ENCODE results near the gene MIA3. TPM values are rescaled to one million over a fixed set of nuclear protein-coding genes. Genes with fewer than 3 reads are reported as not detected.

The MIA3 gene
- total RNA-seq, 1 donor from 2014 or later: 46.3 TPM

DNA sequence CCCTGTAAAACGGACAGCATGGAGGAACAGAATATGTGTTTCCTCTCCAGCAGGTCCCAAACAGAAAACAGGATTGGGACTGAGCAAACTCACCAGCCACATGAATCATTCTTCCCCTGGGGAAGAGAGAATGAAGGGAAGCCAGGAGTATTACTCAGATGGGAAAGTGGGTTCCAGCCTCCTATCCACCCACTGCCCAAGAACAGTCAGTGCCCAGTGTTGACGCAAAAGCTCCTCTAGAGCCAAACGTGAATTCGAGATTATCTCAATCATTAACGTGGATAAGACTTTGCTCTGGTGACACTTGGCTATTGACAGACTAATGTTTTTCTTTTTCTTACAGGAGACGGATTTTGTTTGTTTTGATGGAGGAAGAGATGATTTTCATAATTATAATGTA, 9.3 kb downstream of the MIA3 start:
- H3K4me3 ChIP-seq: no peak overlapping the region
- no peaks in the 10 kb centered on the region for H3F3A ChIP-seq (ENCODE audit: low read depth)
- no peak for DNase-seq (ENCODE audit: low spot score)
- no peaks in the 10 kb centered on the region for H3K27me3 ChIP-seq
- no peaks in the 10 kb centered on the region for H3K27me3 Mint-ChIP-seq (ENCODE audit: insufficient read depth, low read depth)
- H3K36me3 ChIP-seq: peaks cover 8% of the 10 kb centered on the region
- H3K36me3 Mint-ChIP-seq: peaks cover 31% of the 10 kb centered on the region
- H3K79me2 ChIP-seq (ENCODE audit: low read depth): no peaks in the 10 kb centered on the region
- H3K4me1 ChIP-seq: no peaks in the 10 kb centered on the region
- no peaks in the 10 kb centered on the region for H3K4me1 Mint-ChIP-seq
- no peaks in the 10 kb centered on the region for H3K9me3 ChIP-seq (ENCODE audit: low read depth)
- no peak overlapping the region for H2AFZ ChIP-seq (replicated peaks)
- H3K27ac Mint-ChIP-seq: no peak overlapping the region
- no peak for TF ChIP-seq EZH2 (IDR thresholded peaks at IDR 0.05)
- TF ChIP-seq EZH2phosphoT487 (IDR thresholded peaks at IDR 0.05): no peak
- TF ChIP-seq, protein P1, sequence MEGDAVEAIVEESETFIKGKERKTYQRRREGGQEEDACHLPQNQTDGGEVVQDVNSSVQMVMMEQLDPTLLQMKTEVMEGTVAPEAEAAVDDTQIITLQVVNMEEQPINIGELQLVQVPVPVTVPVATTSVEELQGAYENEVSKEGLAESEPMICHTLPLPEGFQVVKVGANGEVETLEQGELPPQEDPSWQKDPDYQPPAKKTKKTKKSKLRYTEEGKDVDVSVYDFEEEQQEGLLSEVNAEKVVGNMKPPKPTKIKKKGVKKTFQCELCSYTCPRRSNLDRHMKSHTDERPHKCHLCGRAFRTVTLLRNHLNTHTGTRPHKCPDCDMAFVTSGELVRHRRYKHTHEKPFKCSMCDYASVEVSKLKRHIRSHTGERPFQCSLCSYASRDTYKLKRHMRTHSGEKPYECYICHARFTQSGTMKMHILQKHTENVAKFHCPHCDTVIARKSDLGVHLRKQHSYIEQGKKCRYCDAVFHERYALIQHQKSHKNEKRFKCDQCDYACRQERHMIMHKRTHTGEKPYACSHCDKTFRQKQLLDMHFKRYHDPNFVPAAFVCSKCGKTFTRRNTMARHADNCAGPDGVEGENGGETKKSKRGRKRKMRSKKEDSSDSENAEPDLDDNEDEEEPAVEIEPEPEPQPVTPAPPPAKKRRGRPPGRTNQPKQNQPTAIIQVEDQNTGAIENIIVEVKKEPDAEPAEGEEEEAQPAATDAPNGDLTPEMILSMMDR (IDR thresholded peaks at IDR 0.05): no peak
- no peak overlapping the region for H3K9ac ChIP-seq
- no peak overlapping the region for H3K4me3 Mint-ChIP-seq
- H3K27ac ChIP-seq: no peak overlapping the region
- H3K4me2 ChIP-seq: no peak overlapping the region
- H4K20me1 ChIP-seq (ENCODE audit: low read depth): no peaks in the 10 kb centered on the region
- H3K9me3 Mint-ChIP-seq: no peaks in the 10 kb centered on the region

DNA sequence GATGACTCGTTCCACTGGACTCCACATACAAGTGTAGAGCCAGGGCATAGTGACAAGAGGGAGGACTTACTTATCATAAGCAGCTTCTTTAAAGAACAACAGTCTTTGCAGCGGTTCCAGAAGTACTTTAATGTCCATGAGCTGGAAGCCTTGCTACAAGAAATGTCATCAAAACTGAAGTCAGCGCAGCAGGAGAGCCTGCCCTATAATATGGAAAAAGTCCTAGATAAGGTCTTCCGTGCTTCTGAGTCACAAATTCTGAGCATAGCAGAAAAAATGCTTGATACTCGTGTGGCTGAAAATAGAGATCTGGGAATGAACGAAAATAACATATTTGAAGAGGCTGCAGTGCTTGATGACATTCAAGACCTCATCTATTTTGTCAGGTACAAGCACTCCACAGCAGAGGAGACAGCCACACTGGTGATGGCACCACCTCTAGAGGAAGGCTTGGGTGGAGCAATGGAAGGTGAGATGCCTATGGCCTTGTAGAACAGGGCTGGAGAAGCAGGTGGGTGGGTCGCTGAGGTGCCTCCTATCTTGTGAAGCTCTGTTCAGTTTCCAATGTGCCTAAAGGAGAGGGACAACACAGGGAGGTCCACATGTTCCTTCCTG, 12.1 kb downstream of the MIA3 start:
- H3K36me3 ChIP-seq: peaks cover 7% of the 10 kb centered on the region
- DNase-seq (ENCODE audit: low spot score): no peak
- H3K27ac ChIP-seq: no peak overlapping the region
- H3K27ac Mint-ChIP-seq: no peak overlapping the region
- no peak overlapping the region for H3K4me3 Mint-ChIP-seq
- H3K27me3 Mint-ChIP-seq (ENCODE audit: insufficient read depth, low read depth): no peaks in the 10 kb centered on the region
- no peaks in the 10 kb centered on the region for H3K27me3 ChIP-seq
- peaks cover 31% of the 10 kb centered on the region for H3K36me3 Mint-ChIP-seq
- no peaks in the 10 kb centered on the region for H3K4me1 Mint-ChIP-seq
- no peak overlapping the region for H2AFZ ChIP-seq (replicated peaks)
- H3K4me2 ChIP-seq: no peak overlapping the region
- no peak overlapping the region for H3K4me3 ChIP-seq
- peaks cover 5% of the 10 kb centered on the region for H3K79me2 ChIP-seq (ENCODE audit: low read depth)
- H3K9ac ChIP-seq: no peak overlapping the region
- H3K4me1 ChIP-seq: no peaks in the 10 kb centered on the region
- peaks cover 7% of the 10 kb centered on the region for H3F3A ChIP-seq (ENCODE audit: low read depth)
- TF ChIP-seq, protein P1 (IDR thresholded peaks at IDR 0.05): no peak
- TF ChIP-seq EZH2phosphoT487 (IDR thresholded peaks at IDR 0.05) (no peak), EZH2 (IDR thresholded peaks at IDR 0.05) (no peak)
- H4K20me1 ChIP-seq (ENCODE audit: low read depth): peaks cover 5% of the 10 kb centered on the region
- H3K9me3 ChIP-seq (ENCODE audit: low read depth): no peaks in the 10 kb centered on the region
- no peaks in the 10 kb centered on the region for H3K9me3 Mint-ChIP-seq

DNA sequence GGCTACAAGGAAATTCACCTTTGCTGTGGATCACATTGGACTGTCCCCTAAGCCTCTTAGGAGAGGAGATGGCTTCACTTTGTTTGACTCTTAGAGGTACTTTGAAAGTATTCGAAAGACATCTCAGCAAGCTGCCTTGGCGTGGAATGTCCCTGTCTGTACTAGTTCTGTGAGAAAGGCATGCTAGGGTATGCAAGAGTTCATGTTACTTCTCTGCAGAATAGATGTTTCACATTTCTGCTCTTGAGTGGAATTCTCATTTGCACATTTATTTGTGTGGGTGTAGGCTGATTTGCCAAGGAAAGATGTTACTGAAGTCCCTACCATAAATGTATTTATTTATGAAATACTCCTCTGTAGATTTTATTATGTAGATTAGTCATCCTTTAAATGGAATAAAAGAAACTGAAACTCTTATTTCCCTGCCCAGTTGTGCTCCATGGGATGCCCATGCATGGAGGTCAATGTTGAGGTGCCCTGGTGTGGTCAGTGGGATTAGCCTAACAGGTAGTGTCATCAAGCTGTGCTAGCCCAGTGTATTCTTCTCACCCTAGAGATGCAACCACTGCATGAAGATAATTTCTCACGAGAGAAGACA, 13.8 kb downstream of the MIA3 start:
- H3K27ac Mint-ChIP-seq: no peak overlapping the region
- Histone ChIP-seq H3K79me2 (ENCODE audit: low read depth) (peaks cover 7% of the 10 kb centered on the region), H3K36me3 (peaks cover 9% of the 10 kb centered on the region), H3K27ac (no peak overlapping the region), H3K27me3 (no peaks in the 10 kb centered on the region), H3F3A (ENCODE audit: low read depth) (peaks cover 7% of the 10 kb centered on the region), H4K20me1 (ENCODE audit: low read depth) (peaks cover 11% of the 10 kb centered on the region), H3K4me1 (no peaks in the 10 kb centered on the region), H2AFZ (replicated peaks) (no peak overlapping the region), H3K4me3 (no peak overlapping the region), H3K9me3 (ENCODE audit: low read depth) (no peaks in the 10 kb centered on the region), H3K9ac (no peak overlapping the region), H3K4me2 (no peak overlapping the region)
- peaks cover 32% of the 10 kb centered on the region for H3K36me3 Mint-ChIP-seq
- no peaks in the 10 kb centered on the region for H3K9me3 Mint-ChIP-seq
- H3K27me3 Mint-ChIP-seq (ENCODE audit: insufficient read depth, low read depth): no peaks in the 10 kb centered on the region
- TF ChIP-seq EZH2phosphoT487 (IDR thresholded peaks at IDR 0.05) (no peak), EZH2 (IDR thresholded peaks at IDR 0.05) (no peak)
- TF ChIP-seq, protein P1 (IDR thresholded peaks at IDR 0.05): no peak
- H3K4me1 Mint-ChIP-seq: no peaks in the 10 kb centered on the region
- DNase-seq (ENCODE audit: low spot score): no peak
- no peak overlapping the region for H3K4me3 Mint-ChIP-seq
